NCI-H2081 treated with DMSO at 0.1 percent for 48 hours (cell line): Measurements from ENCODE around the gene NUP50.

ENCODE experiments used
- DNase-seq: peaks from one replicate; lab custom pipeline; 2025; lab: John Stamatoyannopoulos, UW

The NUP50 gene

DNA sequence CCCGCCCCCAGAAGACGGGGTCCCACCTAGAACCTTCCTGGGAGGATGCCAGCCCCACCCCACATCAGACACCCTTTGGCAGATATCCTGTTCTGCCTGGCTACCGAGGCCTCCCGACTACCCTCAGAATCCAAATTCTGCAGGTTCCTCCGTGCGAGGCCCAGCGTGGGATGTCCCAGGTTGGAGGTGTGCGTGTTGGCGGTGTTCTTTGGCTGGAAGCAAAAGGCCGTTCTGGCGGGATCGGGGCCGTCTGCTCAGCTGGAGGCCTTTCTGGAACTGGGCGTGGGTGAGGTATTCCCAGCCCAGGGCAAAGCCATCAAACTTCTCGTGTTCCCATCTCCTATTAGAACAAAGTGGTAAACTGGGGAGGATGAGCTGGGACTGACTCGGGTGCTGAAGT, 32.6 kb downstream of the NUP50 start:
- no peak for DNase-seq

DNA sequence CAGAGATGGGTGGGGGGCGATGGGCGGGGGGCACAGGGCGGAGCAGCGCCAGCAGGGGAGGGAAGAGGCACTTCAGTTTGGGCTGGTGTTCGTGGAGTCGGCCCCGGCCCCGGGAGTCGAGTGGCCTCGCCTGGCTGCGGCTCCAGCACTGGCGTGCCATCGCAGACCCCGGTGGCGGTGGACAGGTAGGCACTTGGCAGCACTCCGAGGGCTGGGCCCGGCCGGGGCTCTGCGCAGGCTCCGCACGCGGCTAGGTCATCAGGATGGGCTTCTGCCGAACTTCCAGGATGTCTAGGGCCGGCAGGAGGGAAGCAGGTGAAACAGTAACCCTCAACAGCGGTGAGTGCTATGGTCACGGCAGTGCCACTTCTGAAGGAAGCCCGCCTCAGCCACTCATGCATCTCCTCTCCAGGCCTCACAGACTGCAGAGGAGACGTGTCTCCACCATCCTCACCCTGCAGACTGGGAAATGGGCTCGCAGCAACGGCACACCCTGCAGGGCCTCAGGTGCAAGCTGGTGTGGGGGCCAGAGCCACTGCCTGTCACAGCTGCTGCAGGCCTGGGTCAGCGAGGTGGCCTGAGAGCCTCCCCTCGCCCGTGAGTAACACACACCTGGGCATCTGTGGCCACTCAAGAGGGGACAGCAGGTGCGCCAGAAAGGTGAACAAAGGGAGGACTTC, 33.3 kb downstream of the NUP50 start:
- DNase-seq = no peak

DNA sequence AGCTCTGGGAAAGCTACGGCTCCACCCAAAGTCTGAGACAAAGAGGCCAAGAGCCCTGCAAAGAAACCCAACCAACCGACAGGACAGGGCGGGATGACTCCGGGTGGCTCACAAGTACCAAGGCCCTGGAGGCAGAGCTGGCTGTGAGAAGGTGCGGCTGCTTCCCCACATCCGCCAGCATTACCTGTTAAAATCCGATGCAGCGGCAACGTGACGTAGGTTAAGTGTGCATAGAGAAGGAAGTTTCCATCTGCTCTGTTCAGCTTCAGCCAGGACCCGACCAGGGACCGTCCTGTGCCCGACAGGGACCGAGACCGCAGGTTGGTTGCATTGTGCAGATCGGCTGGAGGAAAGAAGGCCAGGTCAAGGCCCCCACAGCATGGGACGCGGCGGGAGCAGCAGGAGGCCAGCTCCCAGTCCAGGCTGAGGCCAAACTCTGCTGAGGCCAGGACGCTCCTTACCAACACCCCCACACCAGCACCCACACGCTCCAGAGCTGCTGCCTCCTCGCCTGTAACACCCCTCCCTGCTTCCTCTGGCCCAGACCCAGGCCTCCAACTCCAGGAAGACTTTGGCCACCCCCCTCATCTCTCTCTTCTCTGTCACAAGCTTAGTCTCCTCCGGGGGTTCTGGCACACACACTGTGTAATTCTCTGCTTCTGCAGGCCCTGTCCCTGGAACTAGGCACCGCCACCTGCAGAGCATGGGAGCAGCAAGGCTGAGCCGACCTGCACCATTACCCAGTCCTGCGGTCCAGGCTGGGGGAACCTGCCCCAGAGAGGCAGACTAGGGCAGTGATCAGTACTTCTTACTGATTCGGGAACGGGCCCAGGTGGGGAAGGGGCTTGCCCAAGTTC, 34.1 kb downstream of the NUP50 start:
- DNase-seq = no peak

DNA sequence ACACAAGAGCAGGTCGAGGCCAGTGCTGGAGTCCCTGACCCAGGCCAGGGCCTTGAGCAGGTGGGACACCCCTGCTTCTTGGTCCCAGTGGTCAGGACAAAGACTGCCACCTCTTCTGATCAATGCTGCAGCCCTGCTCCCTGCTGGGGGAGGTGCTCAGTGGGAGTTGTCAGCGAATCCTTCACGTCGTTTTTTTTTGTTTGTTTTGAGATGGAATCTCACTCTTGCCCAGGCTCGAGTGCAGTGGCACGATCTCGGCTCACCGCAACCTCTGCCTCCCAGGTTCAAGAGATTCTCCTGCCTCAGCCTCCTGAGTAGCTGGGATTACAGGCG, 34.7 kb downstream of the NUP50 start:
- no peak for DNase-seq

DNA sequence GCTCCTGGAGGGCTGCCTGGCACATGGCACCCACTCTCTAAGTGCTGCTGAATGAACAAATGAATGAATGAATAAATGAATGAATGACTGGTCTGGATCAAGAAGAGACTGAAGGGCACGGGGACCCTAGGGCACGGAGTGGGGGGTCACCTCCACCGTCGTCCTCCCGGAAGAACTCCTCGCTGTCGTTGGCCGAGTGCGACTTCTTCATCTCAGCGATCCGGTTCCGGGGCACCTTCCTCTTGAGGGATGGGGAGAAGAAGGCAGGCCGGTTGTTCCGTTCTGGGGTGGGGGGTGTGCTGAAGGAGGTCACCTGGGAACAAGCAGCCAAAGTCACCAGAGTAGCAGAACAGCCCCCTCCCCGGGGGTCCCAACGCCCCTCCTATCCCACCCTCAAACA, 36.0 kb downstream of the NUP50 start:
- DNase-seq = no peak

DNA sequence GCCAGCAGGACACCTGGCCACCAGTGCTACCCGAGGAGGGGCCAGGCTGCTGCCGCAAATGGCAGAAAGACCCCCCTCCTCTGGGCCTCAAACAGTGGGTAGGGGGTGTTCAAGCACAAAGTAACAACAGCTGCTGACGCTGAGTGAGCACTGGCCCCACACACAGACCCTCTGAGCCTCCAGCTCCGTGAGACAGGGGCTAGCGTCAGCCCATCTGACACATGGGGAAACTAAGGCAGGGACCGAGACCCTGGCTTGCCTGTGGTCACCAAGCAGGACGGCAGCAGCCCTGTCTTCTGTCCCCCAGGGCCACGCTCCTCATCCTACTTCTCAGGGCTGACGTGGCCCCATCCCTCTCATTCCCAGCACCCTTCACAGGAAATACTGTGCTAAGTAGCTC, 36.5 kb downstream of the NUP50 start:
- no peak for DNase-seq

DNA sequence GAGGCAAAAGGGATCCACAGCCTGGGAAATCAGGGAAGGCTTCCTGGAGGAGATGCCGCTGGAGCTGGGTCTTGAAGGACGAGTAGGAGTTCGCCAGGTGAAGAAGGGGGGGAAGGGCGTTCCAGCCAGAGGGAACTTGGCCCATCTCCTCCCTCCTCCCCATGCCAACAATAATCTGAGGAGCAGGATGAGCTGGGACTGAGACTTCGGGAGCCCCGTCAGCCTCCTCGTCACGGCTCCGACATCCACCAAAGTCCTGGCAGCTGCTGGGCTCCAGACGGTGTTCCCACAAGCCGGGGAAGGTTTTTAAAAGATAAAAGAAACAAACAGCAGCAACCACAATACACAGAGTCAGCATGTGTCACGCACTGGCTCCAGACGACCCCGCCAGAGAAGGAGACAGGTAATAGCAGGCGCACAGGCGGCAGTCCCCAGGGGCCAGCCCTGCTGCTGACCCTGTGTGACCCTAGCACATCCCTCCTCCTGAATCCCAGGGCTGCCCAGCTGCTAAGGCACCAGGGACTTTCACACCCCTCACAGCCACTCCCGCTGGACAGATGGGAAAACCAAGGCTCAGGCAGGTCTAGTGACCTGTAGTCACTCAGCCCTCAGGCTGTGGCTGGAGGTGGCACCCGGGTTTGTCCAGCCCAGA, 37.3 kb downstream of the NUP50 start:
- DNase-seq = no peak

DNA sequence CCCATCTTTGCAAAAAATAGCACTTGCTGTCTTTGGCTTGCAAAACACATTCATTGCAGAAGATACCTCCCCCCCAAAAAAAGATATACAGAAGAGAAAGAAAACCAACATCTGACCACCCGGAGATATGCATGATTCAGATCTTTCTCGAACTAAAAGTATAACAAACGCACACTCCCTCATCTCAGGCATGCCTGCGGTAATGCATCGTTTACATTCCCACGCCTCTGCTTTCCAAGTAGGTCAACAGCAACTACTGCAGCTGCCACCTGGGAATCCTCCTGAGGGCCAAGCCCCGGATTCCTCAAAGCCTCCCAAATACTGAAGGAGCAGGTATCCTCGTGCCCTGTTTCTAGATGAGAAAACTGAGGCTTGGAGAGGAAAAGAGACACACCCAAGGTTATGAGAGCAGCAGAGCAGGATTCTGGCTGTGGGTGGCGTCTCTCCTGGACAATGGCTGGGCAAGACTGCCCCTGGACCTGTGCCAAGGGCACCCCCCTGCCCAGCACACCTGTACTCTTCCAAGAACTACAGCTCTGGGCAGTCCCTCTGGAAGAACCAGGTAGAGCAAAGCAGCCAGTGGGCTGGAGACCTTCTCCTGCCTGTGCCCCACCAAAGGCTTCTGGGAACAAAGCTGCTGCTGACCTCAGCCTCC, 38.1 kb downstream of the NUP50 start:
- DNase-seq = no peak

DNA sequence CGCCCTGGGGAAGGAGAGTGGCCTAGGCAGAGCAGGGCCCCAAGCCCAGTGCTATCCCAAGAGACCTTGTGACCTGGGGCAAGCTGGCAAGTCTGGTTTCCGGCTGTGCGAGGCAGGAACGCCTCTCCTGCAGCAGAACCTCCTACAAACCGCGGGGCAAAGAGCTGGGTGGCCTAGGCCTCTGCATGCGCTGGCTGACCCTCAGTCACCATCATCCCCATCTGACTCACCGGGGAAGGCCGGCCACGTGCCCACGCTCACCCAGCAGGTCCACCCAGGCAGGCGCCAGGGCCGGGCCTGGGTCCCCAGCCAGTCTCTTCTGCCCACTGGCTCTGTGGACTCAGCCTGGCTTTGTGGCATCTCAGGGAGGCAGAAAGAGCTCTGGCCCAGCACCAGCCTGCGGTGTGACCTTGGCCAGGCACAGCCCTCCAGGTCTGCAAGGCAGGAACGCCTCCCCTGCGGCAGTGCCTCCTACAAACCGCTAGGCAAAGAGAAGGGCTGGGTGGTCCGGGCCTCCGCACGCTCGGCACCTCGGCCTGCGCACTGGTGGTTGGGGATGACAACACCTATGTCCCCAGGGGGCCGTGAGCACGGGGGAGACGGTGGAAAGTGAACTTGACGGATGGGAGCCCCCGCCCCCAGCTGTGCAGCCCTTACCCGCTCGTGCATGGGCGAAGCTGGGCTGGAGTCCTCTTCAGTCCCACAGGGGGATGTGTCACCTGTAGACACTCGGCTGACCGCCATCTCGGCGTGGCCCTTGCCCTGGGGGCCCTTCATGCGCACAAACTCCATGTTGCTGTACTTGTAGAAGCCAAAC, 38.8 kb downstream of the NUP50 start:
- DNase-seq = no peak

DNA sequence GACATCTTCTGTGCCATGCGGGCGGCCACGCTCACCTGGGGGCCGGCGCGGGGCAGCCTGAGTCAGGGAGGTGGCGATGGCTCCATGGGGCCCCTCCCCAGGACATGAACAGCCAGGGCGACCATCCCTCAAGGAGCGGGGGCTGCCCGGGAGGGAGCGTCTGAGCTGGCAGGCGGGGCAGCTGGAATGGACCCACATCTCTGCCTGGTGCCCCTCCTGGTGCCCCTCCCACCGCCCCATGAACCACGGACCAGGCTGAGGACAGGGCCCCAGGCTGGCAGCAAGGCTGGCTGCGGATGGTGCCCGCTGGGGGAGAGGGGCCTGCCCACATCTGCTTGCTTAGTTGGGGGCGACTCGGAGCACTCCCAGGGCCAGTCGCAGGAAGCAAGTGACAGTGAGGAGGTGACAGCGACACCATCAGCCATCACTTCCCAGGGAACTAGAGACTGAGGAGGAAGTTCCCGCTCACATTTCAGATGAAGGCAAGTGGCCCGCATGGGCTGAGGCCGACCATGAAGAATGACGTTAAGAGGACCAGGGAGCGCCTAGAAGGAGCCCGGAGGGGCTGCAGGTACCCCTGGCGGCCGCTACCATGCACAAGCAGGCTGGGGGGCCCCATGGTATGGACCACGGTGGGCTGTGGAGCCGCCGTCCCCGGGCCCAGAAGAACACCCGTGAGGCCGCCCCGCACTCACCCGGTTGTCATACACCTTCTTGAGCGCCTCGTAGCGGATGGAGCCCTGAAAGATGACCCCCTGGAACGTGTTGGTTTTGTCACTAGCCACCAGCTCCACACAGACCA, 39.6 kb downstream of the NUP50 start:
- no peak for DNase-seq

DNA sequence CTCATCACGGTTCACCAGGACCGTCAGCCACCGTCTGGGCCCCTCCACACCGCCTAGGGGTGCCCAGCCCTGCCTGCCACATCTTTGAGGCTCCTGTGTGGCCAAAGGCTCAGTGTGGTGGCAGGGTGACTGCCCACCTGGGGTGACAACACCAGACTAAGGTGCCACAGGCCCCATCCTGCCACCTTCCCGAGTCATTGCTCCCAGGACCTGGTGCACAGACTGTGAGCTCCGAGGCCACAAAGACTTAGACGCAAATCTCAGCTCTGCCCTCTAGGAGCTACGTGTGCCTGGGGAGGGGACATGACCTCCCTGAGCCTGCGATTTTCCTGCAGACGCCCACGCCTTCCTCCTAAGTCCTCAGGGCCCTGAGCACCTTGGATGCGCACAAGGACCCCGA, 40.5 kb downstream of the NUP50 start:
- no peak for DNase-seq

DNA sequence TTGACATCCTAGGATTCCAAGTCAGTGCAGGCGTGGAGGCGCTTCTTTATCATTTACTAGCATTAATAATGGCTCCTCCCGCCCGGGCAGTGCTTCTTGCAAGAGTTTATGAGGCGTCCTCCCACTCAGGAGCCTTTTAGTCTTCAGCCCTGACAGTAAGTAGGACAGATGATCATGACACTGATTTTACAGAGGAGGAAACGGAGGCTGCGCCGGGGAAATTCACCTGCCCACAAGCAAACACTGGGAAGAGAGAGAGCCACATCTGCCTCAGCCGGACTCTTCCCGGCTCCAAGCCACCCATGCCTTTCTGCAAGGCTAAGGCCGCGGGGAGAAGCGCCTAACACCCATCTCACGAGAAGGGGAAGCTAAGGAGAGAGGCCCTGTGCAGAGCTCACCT, 41.1 kb downstream of the NUP50 start:
- no peak for DNase-seq

DNA sequence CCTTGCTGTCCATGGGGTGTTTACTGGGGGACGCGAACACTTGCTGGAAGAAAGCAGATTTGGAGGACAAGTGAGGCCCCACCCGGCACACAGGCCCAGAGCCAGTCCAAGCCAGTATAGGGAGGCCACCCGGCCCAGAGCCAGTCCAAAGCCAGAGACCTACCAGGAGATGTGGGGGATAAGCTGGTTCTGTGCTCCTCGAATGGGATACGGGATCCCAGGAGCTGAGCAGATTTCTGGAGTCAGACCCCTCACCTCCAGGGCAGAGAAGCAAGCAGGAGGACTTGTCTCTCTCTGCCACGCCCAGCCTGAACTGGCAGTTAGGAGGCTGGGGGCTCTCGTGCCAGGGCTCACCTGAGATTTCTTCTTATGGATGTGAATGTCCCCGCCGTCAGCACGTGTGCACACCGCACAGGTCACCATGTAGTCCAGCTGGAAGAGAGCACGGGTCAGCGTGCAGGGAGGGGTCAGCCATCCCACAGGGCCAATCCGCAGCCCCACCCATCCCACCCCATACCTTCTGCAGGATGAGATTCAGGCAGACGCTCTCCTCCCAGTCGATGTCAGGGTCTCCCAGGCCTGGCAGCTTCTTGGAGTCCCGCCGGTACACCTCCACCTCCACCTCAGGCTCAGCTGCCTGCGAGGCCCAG, 41.7 kb downstream of the NUP50 start:
- DNase-seq = no peak

DNA sequence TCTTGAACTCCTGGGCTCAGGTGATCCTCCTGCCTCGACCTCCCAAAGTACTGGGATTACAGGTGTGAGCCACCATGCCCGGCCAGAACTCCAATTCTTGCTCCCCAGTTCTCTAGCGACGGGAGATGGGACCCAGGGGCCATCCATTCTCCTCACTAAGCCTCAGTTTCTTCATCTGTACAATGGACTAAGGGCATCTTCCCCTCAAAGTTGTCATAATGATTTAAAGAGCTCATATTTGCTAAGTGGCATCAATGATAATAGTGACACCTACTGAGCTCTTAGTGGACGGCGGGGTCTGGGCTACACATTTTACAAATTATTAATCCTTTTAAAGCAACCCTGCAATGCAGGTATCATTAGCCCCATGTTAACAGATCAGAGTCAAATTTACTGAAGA, 42.5 kb downstream of the NUP50 start:
- no peak for DNase-seq

DNA sequence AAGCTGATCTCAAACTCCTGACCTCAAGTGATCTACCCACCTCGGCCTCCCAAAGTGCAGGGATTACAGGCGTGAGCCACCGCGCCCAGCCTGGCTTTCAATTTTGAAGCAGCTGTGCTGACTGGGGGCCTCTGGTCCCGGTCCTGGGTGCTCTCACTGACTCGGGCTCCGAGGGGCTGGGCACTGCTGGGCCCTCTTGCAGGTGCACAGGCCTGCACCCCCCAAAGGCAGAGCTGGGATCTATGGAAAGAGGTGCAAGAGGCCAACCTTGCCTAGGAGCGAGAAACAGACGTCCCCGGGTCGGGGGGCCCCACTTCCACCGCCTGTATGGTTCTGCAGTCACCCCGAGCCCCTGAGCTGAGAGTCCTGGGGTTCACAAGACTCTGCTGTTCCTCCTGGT, 43.8 kb downstream of the NUP50 start:
- no peak for DNase-seq

DNA sequence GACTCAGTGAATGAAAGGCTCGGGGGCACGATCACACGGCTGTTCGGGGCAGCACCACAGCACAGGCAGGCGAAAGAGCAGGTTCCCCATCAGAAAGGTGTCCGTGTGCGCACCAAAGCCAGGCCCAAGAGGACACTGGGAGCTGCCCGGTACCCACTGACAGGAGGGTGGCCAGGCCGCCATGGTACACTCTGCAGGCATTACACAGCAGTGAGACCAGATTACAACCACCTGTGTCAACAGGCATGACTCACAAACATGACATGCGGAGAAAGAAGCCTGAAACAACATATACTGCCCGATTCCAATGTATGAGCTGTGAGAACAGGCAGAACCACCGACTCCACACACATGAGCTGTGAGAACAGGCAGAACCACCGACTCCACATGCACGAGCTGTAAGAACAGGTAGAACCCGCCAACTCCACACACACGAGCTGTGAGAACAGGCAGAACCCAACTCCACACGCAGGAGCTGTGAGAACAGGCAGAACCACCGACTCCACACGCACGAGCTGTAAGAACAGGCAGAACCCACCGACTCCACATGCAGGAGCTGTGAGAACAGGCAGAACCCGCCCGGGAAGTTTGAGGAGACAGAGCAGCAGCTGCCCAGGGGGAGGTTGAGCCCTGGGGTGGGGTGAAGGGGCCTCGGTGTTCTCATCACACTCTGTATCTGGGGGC, 44.4 kb downstream of the NUP50 start:
- DNase-seq = no peak

DNA sequence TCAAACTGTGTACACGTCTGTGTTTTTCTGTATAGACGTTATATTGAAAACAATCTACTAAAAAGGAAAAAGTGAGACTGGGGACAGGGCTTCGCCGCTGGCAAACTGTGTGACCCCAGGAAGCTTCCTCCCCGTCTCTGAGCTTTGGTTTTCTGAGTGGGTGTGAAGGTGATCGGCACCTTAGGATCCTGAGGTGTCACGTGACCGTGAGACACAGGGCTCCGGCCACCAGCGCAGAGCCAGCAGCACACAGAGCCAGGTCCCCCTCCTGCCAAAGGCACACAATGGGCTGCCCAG, 44.9 kb downstream of the NUP50 start:
- no peak for DNase-seq

DNA sequence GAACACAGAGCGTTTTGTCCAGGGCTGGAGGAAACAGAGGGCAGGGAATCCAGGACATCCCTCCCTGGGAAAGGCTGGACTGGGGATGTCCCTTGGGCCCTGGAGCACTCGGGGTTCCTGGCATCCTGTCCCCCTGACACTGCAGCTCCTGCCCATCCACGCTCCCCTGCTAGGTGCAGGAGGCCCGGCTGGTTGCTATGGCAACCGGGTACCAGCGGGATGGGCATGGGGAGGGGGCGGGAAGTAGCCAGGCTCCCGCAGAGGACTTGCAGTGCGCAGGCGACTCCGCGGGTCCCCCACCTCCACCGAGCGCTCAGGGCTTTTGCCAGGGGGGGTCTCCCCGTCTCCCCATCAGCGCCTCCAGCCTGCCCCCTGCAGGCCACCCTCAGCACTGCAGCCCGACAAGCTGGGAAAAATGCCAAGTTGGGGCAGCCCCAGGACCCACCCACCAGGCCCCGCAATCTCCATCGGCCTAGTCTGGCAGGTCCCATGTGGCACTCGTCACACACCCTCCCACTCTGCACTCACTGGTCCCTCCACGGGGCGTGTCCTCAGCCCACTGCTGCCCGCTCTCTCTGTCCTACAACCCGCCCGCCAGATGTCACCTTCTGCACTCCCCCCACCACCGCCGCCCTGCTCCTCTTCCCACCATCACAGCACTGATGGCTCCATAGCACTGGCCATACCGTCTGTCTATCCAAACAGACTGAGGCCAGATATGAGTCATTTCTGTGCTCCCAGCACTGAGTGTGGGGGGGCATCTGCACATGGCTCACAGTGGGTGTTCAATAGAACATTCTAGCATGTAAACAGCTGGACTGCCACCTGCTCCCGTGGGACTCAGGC, 45.5 kb downstream of the NUP50 start:
- no peak for DNase-seq

DNA sequence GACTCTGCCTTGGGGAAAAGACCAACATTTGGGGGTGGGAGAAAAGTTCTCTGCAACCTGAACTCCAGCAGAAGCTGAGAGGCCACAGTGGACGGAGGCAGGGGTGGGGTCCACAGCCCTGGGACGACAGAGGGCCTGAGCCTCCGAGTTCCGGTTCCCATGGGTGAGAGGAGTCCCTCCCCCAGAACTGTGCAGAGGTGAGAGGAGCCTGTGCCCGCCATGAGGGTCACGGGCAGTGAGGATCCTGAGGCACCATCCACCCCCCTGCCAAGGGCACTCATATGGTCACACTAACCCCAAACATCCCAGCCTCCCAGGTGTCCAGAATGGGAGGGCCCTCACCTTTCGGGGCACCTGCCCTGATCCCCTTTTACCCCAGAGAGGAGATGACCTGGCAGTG, 46.4 kb downstream of the NUP50 start:
- DNase-seq = no peak
